WERI-Rb-1 (cell line): ENCODE measurements around the gene FAM107A.
A peak's percentile ranks its signal among the peaks of the same experiment; 100 is the strongest.
"Not testable (repeated sequence)": the region's sequence is repeated elsewhere in the genome, so short reads cannot be mapped to it uniquely, and the experiment has no call there.

Experiments used
- DNase-seq: peaks from one replicate; pipeline ENCODE4 v3.0.0-alpha.2; 2020
- H3K27ac ChIP-seq: fragments of 250-450 bp; sonication (Bioruptor Pico); 2 replicates; pipeline ENCODE4 v1.5.1; 2020; ENCODE audit warnings: mild to moderate bottlenecking, moderate library complexity
- H3K27me3 ChIP-seq: fragments of 250-450 bp; sonication (Bioruptor Pico); 2 replicates; pipeline ENCODE4 v1.5.1; 2021; ENCODE audit warnings: mild to moderate bottlenecking, low read depth, moderate library complexity; ENCODE audit not compliant: insufficient read depth, severe bottlenecking
- H3K36me3 ChIP-seq: fragments of 250-450 bp; sonication (Bioruptor Pico); 2 replicates; pipeline ENCODE4 v1.5.1; 2020; ENCODE audit warnings: mild to moderate bottlenecking, moderate library complexity
- H3K4me3 ChIP-seq: 2 replicates; pipeline ENCODE4 v1.5.1; 2011; ENCODE audit warnings: low read depth, mild to moderate bottlenecking, control low read depth, low read length
- H3K9me3 ChIP-seq: fragments of 250-450 bp; sonication (Bioruptor Pico); 2 replicates; pipeline ENCODE4 v1.5.1; 2021; ENCODE audit warnings: mild to moderate bottlenecking, moderate library complexity; ENCODE audit not compliant: severe bottlenecking
- CTCF ChIP-seq: IDR thresholded peaks from 2 replicates; pipeline ENCODE4 v1.5.1; 2011; ENCODE audit warnings: low read depth, mild to moderate bottlenecking, control low read depth, inconsistent platforms, low read length

Gene FAM107A

GRCh38 chr3:58528629-58529028 lies 48.6 kb downstream of the FAM107A start:
- H3K36me3 ChIP-seq = no peaks in the 10 kb centered on the region
- no peak overlapping the region for H3K27ac ChIP-seq
- no peak overlapping the region for H3K4me3 ChIP-seq
- DNase-seq = no peak
- H3K27me3 ChIP-seq = no peaks in the 10 kb centered on the region
- TF ChIP-seq CTCF = no peak
- no peaks in the 10 kb centered on the region for H3K9me3 ChIP-seq

GRCh38 chr3:58527440-58527839 lies 49.8 kb downstream of the FAM107A start:
- H3K36me3 ChIP-seq, DNase-seq, H3K4me3 ChIP-seq, H3K27ac ChIP-seq, H3K27me3 ChIP-seq, H3K9me3 ChIP-seq: not testable (repeated sequence)

- no peak overlapping the region for H3K4me3 ChIP-seq
- DNase-seq = no peak
- H3K9me3 ChIP-seq = no peaks in the 10 kb centered on the region
- no peak overlapping the region for H3K27ac ChIP-seq
- no peaks in the 10 kb centered on the region for H3K36me3 ChIP-seq
- H3K27me3 ChIP-seq = no peaks in the 10 kb centered on the region
- TF ChIP-seq CTCF = no peak
Measured at GRCh38 chr3:58526515-58526957, 50.7 kb downstream of the FAM107A start.

- Histone ChIP-seq H3K27me3 (no peaks in the 10 kb centered on the region), H3K9me3 (no peaks in the 10 kb centered on the region), H3K27ac (peak overlapping the region; percentile 42), H3K36me3 (no peaks in the 10 kb centered on the region), H3K4me3 (no peak overlapping the region)
- no peak for DNase-seq
- TF ChIP-seq CTCF = no peak
Measured at GRCh38 chr3:58524326-58524888, 52.8 kb downstream of the FAM107A start.

- DNase-seq = no peak
- Histone ChIP-seq H3K27me3 (no peaks in the 10 kb centered on the region), H3K27ac (peak overlapping the region; percentile 76), H3K9me3 (no peaks in the 10 kb centered on the region), H3K4me3 (no peak overlapping the region; the same call in 1 of the 2 replicates), H3K36me3 (no peaks in the 10 kb centered on the region)
- TF ChIP-seq CTCF = no peak
Measured at GRCh38 chr3:58522759-58523425, 54.3 kb downstream of the FAM107A start.

- Histone ChIP-seq H3K27ac (peak overlapping the region; percentile 76), H3K4me3 (no peak overlapping the region; the same call in 1 of the 2 replicates), H3K27me3 (no peaks in the 10 kb centered on the region), H3K9me3 (no peaks in the 10 kb centered on the region), H3K36me3 (no peaks in the 10 kb centered on the region)
- DNase-seq = peak; percentile 79
- no peak for TF ChIP-seq CTCF
Measured at GRCh38 chr3:58521917-58522631, 55.1 kb downstream of the FAM107A start.
